NB4 (cell line): ENCODE results near the gene NAV3.

Source experiments
- MYC ChIP-seq: IDR thresholded peaks from 2 replicates; pipeline ENCODE4 v1.6.1; 2011; ENCODE audit warnings: low read depth, low read length
- POLR2A ChIP-seq: IDR thresholded peaks from 2 replicates; pipeline ENCODE4 v1.6.1; 2011; ENCODE audit warnings: mild to moderate bottlenecking; ENCODE audit not compliant: insufficient read length; ENCODE audit errors: extremely low read depth

DNA sequence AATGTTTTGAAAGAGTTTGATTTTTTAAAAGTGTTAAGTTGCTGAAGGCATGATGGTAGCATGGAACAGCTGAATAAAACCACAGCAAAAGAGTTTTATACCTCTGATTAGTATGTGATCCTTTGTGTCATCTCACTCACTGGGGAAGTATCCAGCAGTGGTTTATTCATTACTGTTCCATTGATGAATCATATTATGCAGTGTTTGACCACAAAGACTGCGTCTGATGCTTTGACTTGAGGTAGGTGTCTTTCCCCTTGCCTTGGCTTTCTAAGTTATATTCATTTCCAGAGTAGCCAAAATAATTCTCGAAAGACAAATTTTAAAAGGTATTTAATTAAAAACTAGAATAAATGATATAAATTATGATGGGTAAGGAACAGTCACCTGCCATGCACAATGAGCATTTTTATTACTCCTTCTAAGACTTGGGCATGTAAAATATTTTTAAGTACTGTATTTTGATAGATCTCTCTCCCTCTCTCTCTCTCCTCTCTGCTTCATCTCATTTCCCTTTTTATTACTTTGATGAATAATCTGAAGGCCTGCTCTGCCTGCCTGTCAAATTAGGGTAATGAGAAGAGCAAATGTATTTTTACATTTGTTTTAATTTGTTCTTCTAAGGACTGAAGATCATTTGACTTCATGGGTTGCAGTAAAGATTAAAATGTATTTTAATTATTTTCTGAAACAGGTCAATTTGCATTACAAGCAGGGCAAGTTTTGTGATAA lies 164.9 kb downstream of the NAV3 start:
- TF ChIP-seq POLR2A (no peak), MYC (no peak)
